LNCAP (cell line): ENCODE measurements around the gene TRIP6.

Source experiments
- TF ChIP-seq, protein P1 (sequence below): fragments of 450-650 bp; IDR thresholded peaks from 2 replicates; pipeline ENCODE4 v1.5.1; 2017; ENCODE audit warnings: mild to moderate bottlenecking

The TRIP6 gene

DNA sequence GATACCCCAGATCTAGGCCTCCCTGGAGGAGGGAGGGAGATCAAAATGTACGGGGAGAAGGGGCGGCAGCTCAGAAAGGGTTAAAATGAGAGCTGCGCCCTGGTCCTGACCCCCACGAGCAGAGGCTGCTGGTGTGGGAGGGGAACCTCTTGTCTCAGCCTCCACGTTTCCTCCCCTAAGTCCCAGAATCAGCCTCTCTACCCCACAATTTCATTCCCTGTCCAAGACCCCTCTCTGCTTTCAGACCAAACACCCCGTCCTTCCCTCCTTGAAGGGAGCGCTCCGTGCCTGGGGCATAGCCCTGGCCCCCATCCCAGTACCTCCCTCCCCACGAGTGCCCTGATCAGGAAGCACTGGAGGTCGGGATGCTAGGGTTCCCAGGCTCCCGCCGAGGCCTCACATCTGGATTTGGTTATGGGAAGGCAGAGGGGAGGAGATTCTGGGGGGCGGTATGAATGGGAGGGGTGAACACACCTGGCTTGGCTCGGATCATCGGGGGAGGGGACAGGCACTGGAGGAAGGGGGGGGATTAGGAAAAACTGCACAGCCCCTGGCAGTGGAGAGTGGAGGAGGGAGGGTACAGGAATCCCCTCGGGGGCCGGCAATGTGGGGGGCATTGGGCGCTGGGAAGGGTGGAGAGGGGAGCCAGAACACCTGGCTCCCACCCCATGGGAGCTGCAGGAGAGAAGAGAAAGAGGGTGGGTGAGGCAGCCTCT, 42.5 kb upstream of the TRIP6 start:
- TF ChIP-seq, protein P1, sequence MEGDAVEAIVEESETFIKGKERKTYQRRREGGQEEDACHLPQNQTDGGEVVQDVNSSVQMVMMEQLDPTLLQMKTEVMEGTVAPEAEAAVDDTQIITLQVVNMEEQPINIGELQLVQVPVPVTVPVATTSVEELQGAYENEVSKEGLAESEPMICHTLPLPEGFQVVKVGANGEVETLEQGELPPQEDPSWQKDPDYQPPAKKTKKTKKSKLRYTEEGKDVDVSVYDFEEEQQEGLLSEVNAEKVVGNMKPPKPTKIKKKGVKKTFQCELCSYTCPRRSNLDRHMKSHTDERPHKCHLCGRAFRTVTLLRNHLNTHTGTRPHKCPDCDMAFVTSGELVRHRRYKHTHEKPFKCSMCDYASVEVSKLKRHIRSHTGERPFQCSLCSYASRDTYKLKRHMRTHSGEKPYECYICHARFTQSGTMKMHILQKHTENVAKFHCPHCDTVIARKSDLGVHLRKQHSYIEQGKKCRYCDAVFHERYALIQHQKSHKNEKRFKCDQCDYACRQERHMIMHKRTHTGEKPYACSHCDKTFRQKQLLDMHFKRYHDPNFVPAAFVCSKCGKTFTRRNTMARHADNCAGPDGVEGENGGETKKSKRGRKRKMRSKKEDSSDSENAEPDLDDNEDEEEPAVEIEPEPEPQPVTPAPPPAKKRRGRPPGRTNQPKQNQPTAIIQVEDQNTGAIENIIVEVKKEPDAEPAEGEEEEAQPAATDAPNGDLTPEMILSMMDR, result no peak

DNA sequence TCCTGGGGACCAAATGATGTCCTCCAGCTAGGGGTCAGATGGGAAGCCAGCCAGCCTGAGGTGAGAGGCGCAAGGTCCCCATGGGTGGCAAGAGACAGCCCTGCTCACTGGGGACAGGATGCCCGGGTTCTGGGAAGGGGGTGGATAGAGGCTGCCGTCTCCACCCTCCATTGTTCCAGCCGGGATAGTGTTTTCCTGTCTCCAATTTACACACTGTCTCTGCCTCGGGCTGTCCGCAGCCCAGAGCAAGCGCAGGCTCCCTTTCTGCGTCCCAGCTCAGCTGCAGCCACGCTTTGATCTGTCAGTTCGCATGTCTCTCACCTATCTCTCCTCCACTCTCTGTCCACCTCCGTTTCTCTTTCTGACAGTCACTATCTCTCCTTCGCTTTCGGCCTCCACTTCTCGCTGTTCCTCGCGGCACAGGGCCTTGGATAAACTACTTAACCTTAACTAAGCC, 41.9 kb upstream of the TRIP6 start:
- TF ChIP-seq, protein P1, result no peak

DNA sequence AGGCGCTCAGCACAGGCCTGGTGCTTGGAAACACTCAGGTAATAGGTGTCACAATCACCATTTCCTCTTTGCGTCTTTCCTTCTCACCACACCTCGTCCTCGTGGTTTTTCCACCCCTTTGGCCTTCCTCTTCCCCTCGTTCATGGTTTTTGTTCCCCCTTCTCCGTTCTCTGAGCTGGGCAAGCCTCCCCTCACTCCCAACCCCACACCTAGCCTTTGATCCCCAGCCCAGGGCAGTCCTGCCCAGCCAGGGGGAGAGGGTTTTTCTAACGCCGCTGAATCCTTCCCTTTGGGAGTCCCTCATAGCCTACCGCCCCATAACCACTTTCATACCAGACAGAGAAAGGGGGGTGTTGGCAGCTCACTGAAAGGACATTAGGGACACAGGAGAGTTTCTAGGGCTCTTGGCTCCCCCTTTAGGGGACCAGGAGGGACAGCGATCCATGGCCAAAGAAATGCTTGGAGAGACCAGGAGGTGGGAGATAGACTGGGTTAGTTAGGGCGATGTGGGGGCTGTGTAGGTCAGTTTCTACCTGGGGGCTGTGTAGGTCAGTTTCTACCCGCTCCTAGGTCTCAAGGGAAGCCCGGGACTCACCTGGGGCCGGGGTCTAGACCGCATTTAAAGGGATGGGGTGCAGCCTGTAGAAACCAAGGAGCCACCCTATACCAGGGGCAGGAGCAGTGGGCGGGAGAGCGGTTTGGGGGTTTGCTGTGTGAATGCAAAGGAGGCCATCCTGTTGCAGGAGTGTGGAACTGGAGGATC, 41.3 kb upstream of the TRIP6 start:
- TF ChIP-seq, protein P1, result no peak

DNA sequence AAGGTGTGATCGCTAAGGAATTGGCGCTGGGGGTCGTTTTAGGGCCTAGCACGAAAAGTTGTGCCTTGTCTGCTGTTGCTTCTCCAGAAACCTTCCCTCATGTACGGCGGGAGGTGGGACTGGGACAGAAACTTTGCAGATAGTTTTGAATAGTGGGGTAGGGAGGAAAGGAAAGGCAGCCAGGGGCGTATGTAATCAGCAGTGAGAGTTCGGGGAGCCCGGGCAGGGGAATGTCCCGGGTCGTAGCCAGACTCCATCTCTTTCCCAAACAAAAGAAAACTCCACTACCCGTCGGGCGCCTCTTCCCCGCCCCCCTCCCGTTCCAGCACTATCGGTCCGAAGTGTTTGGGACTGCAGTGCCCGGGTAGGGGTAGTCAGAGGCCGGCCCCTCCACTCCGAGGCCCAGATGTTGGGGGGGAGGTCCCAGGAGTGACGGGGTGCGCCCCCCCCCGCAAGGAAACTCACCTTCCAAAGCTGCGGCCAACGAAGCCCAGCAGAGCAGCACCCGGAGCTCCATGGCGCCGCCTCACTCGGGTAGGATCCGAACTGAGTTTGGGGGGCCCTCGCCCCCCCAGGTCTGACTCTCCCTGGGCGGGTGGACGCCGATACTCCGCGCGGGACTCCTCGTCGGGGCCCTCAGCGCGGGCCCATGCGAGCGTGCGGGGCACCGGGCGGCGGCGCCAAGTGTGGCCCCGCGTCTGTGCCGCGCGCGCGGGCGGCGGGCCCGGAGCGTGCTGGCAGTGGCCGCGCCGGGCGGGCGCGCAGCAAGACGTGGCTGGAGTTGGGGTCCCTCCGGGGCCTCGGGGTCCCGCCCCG, 40.5 kb upstream of the TRIP6 start:
- TF ChIP-seq, protein P1, result no peak

DNA sequence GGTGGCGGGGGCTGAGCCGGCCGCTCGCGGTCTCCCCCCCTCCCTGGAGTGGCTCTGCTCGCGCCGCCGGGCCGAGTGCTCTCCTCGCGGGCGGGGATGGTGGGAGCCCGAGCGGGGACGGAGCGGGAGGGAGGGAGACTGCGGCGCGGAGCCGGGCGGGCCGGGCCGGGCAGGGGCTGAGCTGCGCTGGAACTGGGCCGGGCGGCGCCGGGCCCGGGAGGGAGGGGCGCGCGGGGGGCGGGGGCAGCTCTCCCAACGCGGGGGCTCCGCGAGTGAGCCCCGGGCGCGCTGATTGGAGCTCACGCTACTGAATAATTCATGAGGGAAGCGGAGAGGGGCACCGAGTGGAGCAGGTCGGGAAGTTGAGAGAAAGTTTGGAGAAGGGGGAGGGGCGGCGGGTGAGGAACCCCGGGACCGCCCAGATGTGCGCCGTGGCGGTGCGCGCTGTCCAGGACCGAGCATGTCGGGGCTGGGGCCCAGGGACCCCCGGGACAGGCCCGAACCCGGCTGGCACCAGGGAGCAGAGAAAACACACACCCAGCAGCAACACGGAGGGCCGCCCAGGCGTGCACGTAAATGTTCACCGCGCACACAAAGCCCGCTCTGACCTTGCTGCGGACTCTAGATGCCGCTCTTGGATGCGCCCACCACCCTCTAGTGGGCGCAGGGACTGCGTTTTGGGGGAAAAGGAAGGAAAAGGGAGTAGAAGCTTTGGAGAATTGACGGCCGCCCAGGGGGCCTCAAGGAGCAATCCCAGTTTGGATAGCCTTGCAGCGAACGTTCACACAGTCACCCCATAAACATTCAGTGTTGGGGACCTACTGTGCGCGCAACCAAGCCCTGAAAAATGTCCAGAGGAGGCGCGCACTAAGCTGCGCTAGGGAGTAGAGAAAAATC, 39.6 kb upstream of the TRIP6 start, which contains the start of gene EPHB4:
EPHB4 (minus strand) TSS at position 194 of the 897 bp plus-strand sequence. CDS start 493 bp downstream, outside the sequence.
- TF ChIP-seq, protein P1, result peak; percentile 21; the same call in 1 of the 2 replicates

DNA sequence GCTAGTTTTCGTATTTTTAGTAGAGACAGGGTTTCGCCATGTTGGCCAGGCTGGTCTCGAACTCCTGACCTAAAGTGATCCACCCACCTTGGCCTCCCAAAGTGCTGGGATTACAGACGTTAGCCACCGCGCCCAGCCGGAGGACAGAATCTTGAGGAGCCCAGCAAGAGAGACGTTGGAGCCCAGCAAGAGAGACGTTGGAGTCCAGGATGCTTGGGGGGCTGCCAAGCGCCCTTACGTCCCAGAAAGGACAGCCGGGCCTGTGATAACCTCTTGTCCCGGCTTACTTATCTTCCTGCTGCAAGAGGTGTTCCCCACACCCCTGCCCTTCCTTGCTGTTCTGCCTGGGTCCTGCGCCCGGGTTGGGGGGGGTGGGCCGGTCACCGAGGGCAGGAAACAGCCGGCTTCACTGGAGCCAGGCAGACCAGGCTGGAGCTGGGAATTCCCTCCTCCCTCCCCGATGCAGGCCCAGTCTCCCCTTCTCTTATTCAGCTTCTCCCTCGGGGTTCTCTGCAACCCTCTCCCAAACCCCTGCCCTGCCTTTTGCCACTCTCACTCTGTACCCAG, 38.0 kb upstream of the TRIP6 start:
- TF ChIP-seq, protein P1, result no peak
